H9 (cell line): Measurements from ENCODE around the gene PRSS22. TPM values are rescaled to one million over a fixed set of nuclear protein-coding genes. Genes with fewer than 3 reads are reported as not detected.

Source experiments
- DNase-seq: peaks from one replicate; pipeline ENCODE4 v3.0.0-alpha.2; 2017
- H2AFZ ChIP-seq: one replicate; pipeline ENCODE4 v1.6.1; 2013; ENCODE audit warnings: mild to moderate bottlenecking, low read length, control low read depth, moderate library complexity
- H2AK5ac ChIP-seq: 2 replicates; pipeline ENCODE4 v1.6.1; 2013; ENCODE audit warnings: low read length, control low read depth, mixed read lengths; ENCODE audit not compliant: insufficient read length
- H2BK120ac ChIP-seq: one replicate; pipeline ENCODE4 v1.6.1; 2013; ENCODE audit warnings: low read depth, mild to moderate bottlenecking, low read length, control low read depth, inconsistent platforms; ENCODE audit not compliant: poor library complexity, severe bottlenecking
- H2BK12ac ChIP-seq: 2 replicates; pipeline ENCODE4 v1.6.1; 2013; ENCODE audit warnings: low read length, control low read depth, mixed read lengths, low read depth; ENCODE audit not compliant: insufficient read length
- H2BK15ac ChIP-seq: 2 replicates; pipeline ENCODE4 v1.6.1; 2013; ENCODE audit warnings: low read depth, low read length, control low read depth
- H2BK20ac ChIP-seq: one replicate; pipeline ENCODE4 v1.6.1; 2013; ENCODE audit warnings: low read depth, mild to moderate bottlenecking, low read length, control low read depth, inconsistent platforms; ENCODE audit not compliant: poor library complexity, severe bottlenecking
- H2BK5ac ChIP-seq: 2 replicates; pipeline ENCODE4 v1.6.1; 2013; ENCODE audit warnings: low read length, control low read depth, mixed read lengths; ENCODE audit not compliant: insufficient read length
- H3K14ac ChIP-seq: 2 replicates; pipeline ENCODE4 v1.6.1; 2013; ENCODE audit warnings: low read length, control low read depth; ENCODE audit not compliant: insufficient read depth
- H3K18ac ChIP-seq: 2 replicates; pipeline ENCODE4 v1.6.1; 2013; ENCODE audit warnings: low read depth, mild to moderate bottlenecking, mixed read lengths, low read length, control low read depth; ENCODE audit not compliant: insufficient read length
- H3K23ac ChIP-seq: 2 replicates; pipeline ENCODE4 v1.6.1; 2013; ENCODE audit warnings: low read length, control low read depth, mixed read lengths, low read depth; ENCODE audit not compliant: insufficient read length
- H3K23me2 ChIP-seq: 2 replicates; pipeline ENCODE4 v1.6.1; 2013; ENCODE audit warnings: low read depth, mild to moderate bottlenecking, mixed read lengths, low read length, control low read depth; ENCODE audit not compliant: insufficient read length, poor library complexity, severe bottlenecking
- H3K27ac ChIP-seq: 2 replicates; pipeline ENCODE4 v1.5.1; 2013; ENCODE audit warnings: low read length, control low read depth, mixed read lengths, low read depth; ENCODE audit not compliant: insufficient read length
- H3K27me3 ChIP-seq: 2 replicates; pipeline ENCODE4 v1.6.1; 2013; ENCODE audit warnings: low read length, control low read depth, inconsistent platforms; ENCODE audit not compliant: insufficient read depth
- H3K4ac ChIP-seq: 2 replicates; pipeline ENCODE4 v1.6.1; 2013; ENCODE audit warnings: low read depth, mild to moderate bottlenecking, control low read depth, inconsistent platforms, low read length, moderate library complexity
- H3K4me1 ChIP-seq: 2 replicates; pipeline ENCODE4 v1.6.1; 2013; ENCODE audit warnings: low read length, control low read depth, inconsistent platforms; ENCODE audit not compliant: insufficient read depth
- H3K4me2 ChIP-seq: 2 replicates; pipeline ENCODE4 v1.6.1; 2013; ENCODE audit warnings: low read length, control low read depth, mixed read lengths; ENCODE audit not compliant: insufficient read length, insufficient read depth
- H3K56ac ChIP-seq: 2 replicates; pipeline ENCODE4 v1.6.1; 2013; ENCODE audit warnings: low read depth, mild to moderate bottlenecking, mixed read lengths, low read length, control low read depth; ENCODE audit not compliant: insufficient read length
- H3K79me1 ChIP-seq: 2 replicates; pipeline ENCODE4 v1.6.1; 2013; ENCODE audit warnings: low read depth, mild to moderate bottlenecking, moderate library complexity, low read length, control low read depth, inconsistent platforms; ENCODE audit not compliant: insufficient read depth, poor library complexity, severe bottlenecking
- H3K79me2 ChIP-seq: 2 replicates; pipeline ENCODE4 v1.6.1; 2013; ENCODE audit warnings: low read length, control low read depth, inconsistent platforms; ENCODE audit not compliant: insufficient read depth
- H3K9ac ChIP-seq: 2 replicates; pipeline ENCODE4 v1.6.1; 2013; ENCODE audit warnings: low read length, control low read depth, mixed read lengths; ENCODE audit not compliant: insufficient read length; ENCODE audit errors: extremely low read depth
- H3K9me3 ChIP-seq: one replicate; pipeline ENCODE4 v1.6.1; 2013; ENCODE audit warnings: low read depth, low read length, inconsistent platforms; ENCODE audit not compliant: control insufficient read depth
- H3T11ph ChIP-seq: one replicate; pipeline ENCODE4 v1.6.1; 2013; ENCODE audit warnings: mild to moderate bottlenecking, low read length, control low read depth, inconsistent platforms
- H4K20me1 ChIP-seq: one replicate; pipeline ENCODE4 v1.6.1; 2013; ENCODE audit not compliant: control insufficient read depth, insufficient read length, insufficient read depth
- H4K5ac ChIP-seq: 2 replicates; pipeline ENCODE4 v1.6.1; 2013; ENCODE audit warnings: low read depth, mild to moderate bottlenecking, mixed read lengths, low read length, control low read depth; ENCODE audit not compliant: insufficient read length
- H4K8ac ChIP-seq: replicated peaks from 2 replicates; pipeline ENCODE4 v1.6.1; 2013; ENCODE audit warnings: low read length, control low read depth, mixed read lengths, low read depth; ENCODE audit not compliant: insufficient read length
- H4K91ac ChIP-seq: 2 replicates; pipeline ENCODE4 v1.6.1; 2013; ENCODE audit warnings: low read depth, mild to moderate bottlenecking, moderate library complexity, mixed read lengths, low read length, control low read depth; ENCODE audit not compliant: insufficient read length
- H3K27ac Mint-ChIP-seq, 3 experiments: 2 replicates in 2 of 3; 3 replicates in 1 of 3; pipeline ENCODE4 v1.8.0; 2020 to 2021; ENCODE audit warnings: mixed read lengths in 3 of 3, mild to moderate bottlenecking in 1 of 3, moderate library complexity in 1 of 3
- H3K27me3 Mint-ChIP-seq: 2 replicates; pipeline ENCODE4 v1.8.0; 2021; ENCODE audit warnings: low read depth, mild to moderate bottlenecking, moderate library complexity, mixed read lengths
- H3K36me3 Mint-ChIP-seq, 3 experiments: 2 replicates in 2 of 3; 3 replicates in 1 of 3; pipeline ENCODE4 v1.8.0; 2020 to 2021; ENCODE audit warnings: low read depth in 3 of 3, mixed read lengths in 3 of 3; ENCODE audit not compliant: insufficient read depth in 1 of 3
- H3K4me1 Mint-ChIP-seq, 2 experiments: 2 replicates each; pipeline ENCODE4 v1.8.0; 2020; ENCODE audit warnings: mixed read lengths in 2 of 2
- H3K4me3 Mint-ChIP-seq, 2 experiments: 2 replicates in 1 of 2; 3 replicates in 1 of 2; pipeline ENCODE4 v1.8.0; 2020 to 2021; ENCODE audit warnings: mild to moderate bottlenecking in 2 of 2, mixed read lengths in 2 of 2, moderate library complexity in 1 of 2
- H3K9me3 Mint-ChIP-seq, 2 experiments: 2 replicates in 1 of 2; 3 replicates in 1 of 2; pipeline ENCODE4 v1.8.0; 2020; ENCODE audit warnings: mild to moderate bottlenecking in 2 of 2, mixed read lengths in 2 of 2, moderate library complexity in 1 of 2
- WGBS: extraction: QIAGEN DNeasy Blood & Tissue Kit; methylation state at CpG from one replicate; pipeline ENCODE4 v1.1.7; 2013; ENCODE audit warnings: missing lambda C conversion rate, low lambda C conversion rate, mixed read lengths; ENCODE audit not compliant: insufficient read length; ENCODE audit errors: extremely low coverage; 5-methylcytosine and 5-hydroxymethylcytosine counted together
- total RNA-seq: library from RNA; stranded (reverse); gene quantifications from 2 replicates; pipeline ENCODE4 v1.2.1, GENCODE V29; 2021
- TF ChIP-seq, protein P1 (sequence below): fragments of 200-600 bp; sonication (generic); conservative IDR thresholded peaks from 3 replicates; pipeline ENCODE4 v1.8.0; 2021; ENCODE audit warnings: antibody characterized with exemption, mild to moderate bottlenecking

PRSS22 gene
- total RNA-seq, 1 experiment from 2014 or later = 1.9 TPM

DNA sequence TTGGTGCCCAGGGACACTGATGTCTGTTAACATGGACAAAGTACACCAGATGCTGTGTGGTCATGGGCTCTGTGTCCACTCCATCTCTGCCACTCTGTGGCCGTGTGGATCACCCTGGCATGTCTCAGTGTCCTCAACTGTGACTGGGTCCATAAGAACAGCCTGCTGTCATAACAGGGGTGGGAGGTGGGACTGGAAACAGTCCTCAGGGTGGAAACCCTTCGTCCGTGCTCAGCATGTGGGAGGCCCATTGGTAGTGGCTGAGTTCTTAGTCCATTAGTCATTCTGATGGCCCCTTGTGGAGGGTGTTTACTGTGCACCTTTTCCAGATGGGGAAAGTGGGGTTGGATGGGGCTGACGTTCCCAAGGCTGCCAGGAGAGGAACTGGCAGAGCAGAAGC is 37.8 kb upstream of the PRSS22 start:
- Mint-ChIP-seq H3K27ac (no peak overlapping the region), H3K27me3 (no peaks in the 10 kb centered on the region; the same call in 1 of the 2 replicates), H3K4me1 (peaks cover 2 to 3% of the 10 kb centered on the region in 2 experiments), H3K9me3 (no peaks in the 10 kb centered on the region), H3K4me3 (no peak overlapping the region), H3K36me3 (no peaks in the 10 kb centered on the region; a peak in 1 of 7 replicates)
- Histone ChIP-seq H3K4me2 (no peak overlapping the region), H2AK5ac (no peak overlapping the region), H3K9me3 (no peaks in the 10 kb centered on the region), H3K23ac (no peak overlapping the region), H3K27ac (no peak overlapping the region), H2AFZ (no peak overlapping the region), H3K9ac (no peak overlapping the region), H2BK12ac (no peak overlapping the region), H3K79me1 (no peaks in the 10 kb centered on the region), H3T11ph (no peak overlapping the region), H3K79me2 (no peaks in the 10 kb centered on the region), H2BK120ac (no peak overlapping the region), H3K27me3 (no peaks in the 10 kb centered on the region), H2BK15ac (no peak overlapping the region), H2BK20ac (no peak overlapping the region), H3K4ac (no peak overlapping the region), H3K4me1 (peaks cover 3% of the 10 kb centered on the region; the same call in 1 of the 2 replicates), H3K14ac (no peak overlapping the region), H4K20me1 (peaks cover 2% of the 10 kb centered on the region), H3K18ac (no peak overlapping the region), H4K5ac (no peak overlapping the region), H3K56ac (no peak overlapping the region), H3K23me2 (no peaks in the 10 kb centered on the region), H4K8ac (no peak overlapping the region), H2BK5ac (no peak overlapping the region), H4K91ac (no peak overlapping the region)
- WGBS = no CpG with 5 or more reads among the region's 4 CpGs
- TF ChIP-seq, protein P1, sequence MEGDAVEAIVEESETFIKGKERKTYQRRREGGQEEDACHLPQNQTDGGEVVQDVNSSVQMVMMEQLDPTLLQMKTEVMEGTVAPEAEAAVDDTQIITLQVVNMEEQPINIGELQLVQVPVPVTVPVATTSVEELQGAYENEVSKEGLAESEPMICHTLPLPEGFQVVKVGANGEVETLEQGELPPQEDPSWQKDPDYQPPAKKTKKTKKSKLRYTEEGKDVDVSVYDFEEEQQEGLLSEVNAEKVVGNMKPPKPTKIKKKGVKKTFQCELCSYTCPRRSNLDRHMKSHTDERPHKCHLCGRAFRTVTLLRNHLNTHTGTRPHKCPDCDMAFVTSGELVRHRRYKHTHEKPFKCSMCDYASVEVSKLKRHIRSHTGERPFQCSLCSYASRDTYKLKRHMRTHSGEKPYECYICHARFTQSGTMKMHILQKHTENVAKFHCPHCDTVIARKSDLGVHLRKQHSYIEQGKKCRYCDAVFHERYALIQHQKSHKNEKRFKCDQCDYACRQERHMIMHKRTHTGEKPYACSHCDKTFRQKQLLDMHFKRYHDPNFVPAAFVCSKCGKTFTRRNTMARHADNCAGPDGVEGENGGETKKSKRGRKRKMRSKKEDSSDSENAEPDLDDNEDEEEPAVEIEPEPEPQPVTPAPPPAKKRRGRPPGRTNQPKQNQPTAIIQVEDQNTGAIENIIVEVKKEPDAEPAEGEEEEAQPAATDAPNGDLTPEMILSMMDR = no peak
- DNase-seq = no peak
